ENCODE measurements around the gene EVL.

The EVL gene

GRCh38 chr14:100190126-100190525, 124.9 kb downstream of the EVL start:
- Mint-ChIP-seq H3K4me1 (peaks cover 11% of the 10 kb centered on the region), H3K36me3 (ENCODE audit: low read depth) (no peaks in the 10 kb centered on the region), H3K27ac (no peak overlapping the region), H3K27me3 (ENCODE audit: low read depth) (no peaks in the 10 kb centered on the region), H3K4me3 (no peak overlapping the region), H3K9me3 (no peaks in the 10 kb centered on the region)
- no peak for TF ChIP-seq CTCF (IDR thresholded peaks at IDR 0.05; ENCODE audit: unreplicated experiment in 3 of 3)

GRCh38 chr14:100191584-100192249, 126.5 kb downstream of the EVL start:
- no peaks in the 10 kb centered on the region for H3K36me3 Mint-ChIP-seq (ENCODE audit: low read depth)

GRCh38 chr14:100192250-100192671, 127.0 kb downstream of the EVL start:
- H3K4me3 Mint-ChIP-seq, result peak overlapping the region; percentile 77 to 82 (median 80)
- TF ChIP-seq CTCF (IDR thresholded peaks at IDR 0.05; ENCODE audit: unreplicated experiment in 3 of 3), result no peak
- no peaks in the 10 kb centered on the region for H3K36me3 Mint-ChIP-seq (ENCODE audit: low read depth)
- peaks cover 11% of the 10 kb centered on the region for H3K4me1 Mint-ChIP-seq
- peak overlapping the region in 2 of 3 experiments; percentile 71 to 74 for H3K27ac Mint-ChIP-seq
- H3K27me3 Mint-ChIP-seq (ENCODE audit: low read depth), result no peaks in the 10 kb centered on the region
- no peaks in the 10 kb centered on the region for H3K9me3 Mint-ChIP-seq

More at GRCh38 chr14:100191584-100192249, 126.5 kb downstream of the EVL start:
- peak overlapping the region in 1 of 3 experiments; percentile 21 for H3K4me3 Mint-ChIP-seq
- H3K9me3 Mint-ChIP-seq, result no peaks in the 10 kb centered on the region
- H3K27ac Mint-ChIP-seq, result no peak overlapping the region
- no peaks in the 10 kb centered on the region for H3K27me3 Mint-ChIP-seq (ENCODE audit: low read depth)
- peaks cover 11% of the 10 kb centered on the region for H3K4me1 Mint-ChIP-seq
- no peak for TF ChIP-seq CTCF (IDR thresholded peaks at IDR 0.05; ENCODE audit: unreplicated experiment in 3 of 3)

- Mint-ChIP-seq H3K27ac (peak overlapping the region; percentile 71 to 82 (median 74)), H3K27me3 (ENCODE audit: low read depth) (no peaks in the 10 kb centered on the region), H3K36me3 (ENCODE audit: low read depth) (no peaks in the 10 kb centered on the region), H3K9me3 (no peaks in the 10 kb centered on the region), H3K4me1 (peaks cover 11% of the 10 kb centered on the region), H3K4me3 (peak overlapping the region; percentile 77 to 82 (median 80))
- peak; percentile 89 to 96 (median 95) for TF ChIP-seq CTCF (IDR thresholded peaks at IDR 0.05; ENCODE audit: unreplicated experiment in 3 of 3)
Measured at GRCh38 chr14:100192672-100193416, 127.6 kb downstream of the EVL start.

Data from nephron (organoid).